Smooth muscle cell (in vitro differentiated cells): Measurements from ENCODE around the gene CAST. TPM values are rescaled to one million over a fixed set of nuclear protein-coding genes. Genes with fewer than 3 reads are reported as not detected.

ENCODE experiments used
- DNase-seq: peaks from one replicate; lab custom pipeline; 2025; ENCODE audit not compliant: unreplicated experiment; lab: John Stamatoyannopoulos, UW
- H2AFZ ChIP-seq: fragments of 200-600 bp; sonication (generic); 2 replicates; pipeline ENCODE4 v1.6.0; 2016; ENCODE audit warnings: antibody characterized with exemption, low read depth, mild to moderate bottlenecking
- H3F3A ChIP-seq: fragments of 200-600 bp; sonication (generic); 2 replicates; pipeline ENCODE4 v1.6.0; 2017; ENCODE audit warnings: antibody characterized with exemption, low read depth
- H3K27ac ChIP-seq: fragments of 200-600 bp; sonication (generic); 2 replicates; pipeline ENCODE4 v1.5.1; 2016; ENCODE audit warnings: low read depth, mild to moderate bottlenecking
- H3K27me3 ChIP-seq: fragments of 200-600 bp; sonication (generic); 2 replicates; pipeline ENCODE4 v1.6.1; 2016; ENCODE audit warnings: low read depth, mild to moderate bottlenecking
- H3K36me3 ChIP-seq: fragments of 200-600 bp; sonication (generic); 2 replicates; pipeline ENCODE4 v1.5.1; 2016; ENCODE audit warnings: low read depth
- H3K4me1 ChIP-seq: fragments of 200-600 bp; sonication (generic); 2 replicates; pipeline ENCODE4 v1.5.1; 2016; ENCODE audit warnings: low read depth
- H3K4me2 ChIP-seq: fragments of 200-600 bp; sonication (generic); 2 replicates; pipeline ENCODE4 v1.6.0; 2016; ENCODE audit warnings: mild to moderate bottlenecking
- H3K4me3 ChIP-seq: fragments of 200-600 bp; sonication (generic); 2 replicates; pipeline ENCODE4 v1.5.1; 2016; ENCODE audit warnings: mild to moderate bottlenecking
- H3K79me2 ChIP-seq: fragments of 200-600 bp; sonication (generic); 2 replicates; pipeline ENCODE4 v1.6.0; 2016; ENCODE audit warnings: low read depth, mild to moderate bottlenecking
- H3K9ac ChIP-seq: fragments of 200-600 bp; sonication (generic); 2 replicates; pipeline ENCODE4 v1.6.0; 2016; ENCODE audit warnings: low read depth
- H3K9me3 ChIP-seq: fragments of 200-600 bp; sonication (generic); replicated peaks from 2 replicates; pipeline ENCODE4 v1.5.1; 2016; ENCODE audit warnings: low read depth
- H4K20me1 ChIP-seq: fragments of 200-600 bp; sonication (generic); 2 replicates; pipeline ENCODE4 v1.6.0; 2016; ENCODE audit warnings: low read depth
- CTCF ChIP-seq: fragments of 200-600 bp; sonication (generic); IDR thresholded peaks from 2 replicates; pipeline ENCODE4 v1.5.1; 2017; ENCODE audit warnings: borderline replicate concordance, mild to moderate bottlenecking, antibody characterized with exemption; ENCODE audit not compliant: insufficient read depth, poor library complexity, severe bottlenecking
- WGBS: methylation state at CpG from one replicate; pipeline ENCODE4 v1.1.7; 2016; ENCODE audit warnings: low lambda C conversion rate; 5-methylcytosine and 5-hydroxymethylcytosine counted together
- polyA plus RNA-seq: library from polyadenylated mRNA; unstranded; fragments of >200 nt; fragmentation: Nextera tagmentation; extraction: Ambion mirVana; gene quantifications from 2 replicates; pipeline ENCODE4 v1.2.1, GENCODE V29; 2016
- total RNA-seq: library from RNA; depleted of rRNA; stranded (reverse); fragments of >200 nt; gene quantifications from 2 replicates; pipeline ENCODE4 v1.2.3, GENCODE V29; 2014

CAST gene
- total and polyA plus RNA-seq, 2 experiments from 2014 or later: 76.2 to 189 TPM

- H3K36me3 ChIP-seq: no peaks in the 10 kb centered on the region
- H3K9me3 ChIP-seq: no peaks in the 10 kb centered on the region
- H4K20me1 ChIP-seq: no peaks in the 10 kb centered on the region
- no peak overlapping the region for H3K4me3 ChIP-seq
- peaks cover 5% of the 10 kb centered on the region for H3K4me1 ChIP-seq
- H3F3A ChIP-seq: peaks cover 22% of the 10 kb centered on the region
- H3K27ac ChIP-seq: no peak overlapping the region
- no peak overlapping the region for H2AFZ ChIP-seq
- H3K4me2 ChIP-seq: no peak overlapping the region
- H3K27me3 ChIP-seq: no peaks in the 10 kb centered on the region
- no peaks in the 10 kb centered on the region for H3K79me2 ChIP-seq
- no peak overlapping the region for H3K9ac ChIP-seq
- 85% methylated on average over 2 of the region's 2 CpGs for WGBS
- TF ChIP-seq CTCF: no peak
- no peak for DNase-seq
These were observed 121.2 kb downstream of the CAST start for GRCh38 chr5:96783326-96783725.

- Histone ChIP-seq H3K36me3 (no peaks in the 10 kb centered on the region), H4K20me1 (no peaks in the 10 kb centered on the region), H2AFZ (no peak overlapping the region), H3K4me3 (no peak overlapping the region), H3K4me1 (peaks cover 7% of the 10 kb centered on the region), H3K4me2 (no peak overlapping the region), H3K27ac (no peak overlapping the region), H3F3A (peaks cover 20% of the 10 kb centered on the region), H3K9me3 (no peaks in the 10 kb centered on the region), H3K27me3 (no peaks in the 10 kb centered on the region), H3K79me2 (no peaks in the 10 kb centered on the region), H3K9ac (no peak overlapping the region)
- WGBS: 91% methylated on average over 14 of the region's 14 CpGs
- no peak for TF ChIP-seq CTCF
- DNase-seq: no peak
These were observed 123.3 kb downstream of the CAST start for GRCh38 chr5:96785326-96786109.

- Histone ChIP-seq H3K27me3 (no peaks in the 10 kb centered on the region), H2AFZ (no peak overlapping the region), H3K4me1 (peaks cover 9% of the 10 kb centered on the region), H3K27ac (no peak overlapping the region), H3K79me2 (no peaks in the 10 kb centered on the region), H3K9ac (no peak overlapping the region), H4K20me1 (no peaks in the 10 kb centered on the region), H3K9me3 (no peaks in the 10 kb centered on the region), H3K4me2 (no peak overlapping the region), H3K4me3 (no peak overlapping the region), H3K36me3 (no peaks in the 10 kb centered on the region), H3F3A (peaks cover 11% of the 10 kb centered on the region)
- 89% methylated on average over 5 of the region's 5 CpGs for WGBS
- no peak for DNase-seq
- TF ChIP-seq CTCF: no peak
These were observed 126.1 kb downstream of the CAST start for GRCh38 chr5:96788112-96788749.
